Hematopoietic multipotent progenitor cell treated with erythropoietin and hydrocortisone succinate and interleukin-3 and kit ligand, for 6 days (in vitro differentiated cells): ENCODE measurements around the gene BMPR1B.

ENCODE experiments used
- DNase-seq: peaks from one replicate; pipeline ENCODE4 v3.0.0-alpha.2; 2015

The BMPR1B gene

GRCh38 chr4:94757192-94758140 is at the start of gene BMPR1B:
TSS of gene BMPR1B (plus strand) at chr4:94757955. CDS start at chr4:95104425, 346,470 bp downstream.
- DNase-seq: peak; percentile 7

GRCh38 chr4:94711635-94712034 is 46.1 kb upstream of the BMPR1B start:
- DNase-seq: no peak

GRCh38 chr4:94714365-94715160 is 43.2 kb upstream of the BMPR1B start:
- no peak for DNase-seq

GRCh38 chr4:94715726-94716125 is 42.0 kb upstream of the BMPR1B start:
- no peak for DNase-seq

GRCh38 chr4:94721310-94721709 is 36.4 kb upstream of the BMPR1B start:
- DNase-seq: no peak

GRCh38 chr4:94722270-94722669 is 35.5 kb upstream of the BMPR1B start:
- DNase-seq: no peak

- peak; percentile 2 for DNase-seq
These were observed 35.0 kb upstream of the BMPR1B start for GRCh38 chr4:94722748-94723147.

- no peak for DNase-seq
These were observed 33.6 kb upstream of the BMPR1B start for GRCh38 chr4:94724016-94724790.

- DNase-seq: no peak
These were observed 31.1 kb upstream of the BMPR1B start for GRCh38 chr4:94726524-94727123.

- no peak for DNase-seq
These were observed 29.5 kb upstream of the BMPR1B start for GRCh38 chr4:94728056-94728766.

GRCh38 chr4:94732358-94732698 is 25.4 kb upstream of the BMPR1B start:
- no peak for DNase-seq

- no peak for DNase-seq
These were observed 18.0 kb upstream of the BMPR1B start for GRCh38 chr4:94739741-94740140.

- no peak for DNase-seq
These were observed 16.5 kb upstream of the BMPR1B start for GRCh38 chr4:94741304-94741703.

- DNase-seq: no peak
These were observed 13.9 kb upstream of the BMPR1B start for GRCh38 chr4:94743838-94744237.

GRCh38 chr4:94744850-94745249 is 12.9 kb upstream of the BMPR1B start:
- no peak for DNase-seq

GRCh38 chr4:94746746-94747145 is 11.0 kb upstream of the BMPR1B start:
- no peak for DNase-seq

GRCh38 chr4:94758141-94758699 is 465 bp downstream of the BMPR1B start:
- DNase-seq: peak; percentile 16

- peak; percentile 2 for DNase-seq
These were observed 1.1 kb downstream of the BMPR1B start for GRCh38 chr4:94758700-94759399.

- no peak for DNase-seq
These were observed 2.0 kb downstream of the BMPR1B start for GRCh38 chr4:94759767-94760211.

- no peak for DNase-seq
These were observed 4.6 kb downstream of the BMPR1B start for GRCh38 chr4:94762326-94762725.

- no peak for DNase-seq
These were observed 5.2 kb downstream of the BMPR1B start for GRCh38 chr4:94763005-94763404.
